ENCODE data around the gene TAS1R2.
"Not testable (repeated sequence)": the region's sequence is repeated elsewhere in the genome, so short reads cannot be mapped to it uniquely, and the experiment has no call there.

Gene TAS1R2

DNA sequence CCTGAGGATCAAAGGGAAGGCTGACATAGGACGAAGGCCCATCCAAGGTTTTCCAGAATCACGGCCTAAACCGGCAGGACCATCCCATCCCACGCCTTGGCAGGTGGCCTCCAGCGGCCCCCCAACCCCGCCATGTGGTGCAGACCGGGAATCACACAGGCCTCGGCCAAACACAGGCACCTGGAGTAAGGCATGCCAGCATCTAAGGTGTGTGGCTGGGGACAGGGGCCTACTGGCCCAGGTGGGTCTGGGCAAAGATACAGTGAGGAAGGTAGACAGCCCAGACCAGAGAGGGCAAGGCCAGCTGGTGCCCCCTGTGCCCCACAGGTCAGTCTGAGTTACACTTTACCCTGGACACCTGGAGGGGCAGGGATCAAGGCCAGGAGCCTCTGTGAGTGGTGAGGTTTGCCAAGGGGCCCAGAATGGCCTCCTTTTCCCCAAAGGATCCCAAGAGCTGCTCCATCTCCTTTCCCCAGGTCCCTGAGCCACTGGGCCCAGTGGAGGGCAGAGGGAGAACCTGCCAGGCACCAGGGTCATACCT lies 12.7 kb upstream of the TAS1R2 start:
- no peak for ATAC-seq

GRCh38 chr1:18871401-18872070 lies 12.1 kb upstream of the TAS1R2 start:
- ATAC-seq = no peak
- TF ChIP-seq RARB (CRISPR knock-in tag; IDR thresholded peaks at IDR 0.05) = no peak
- TF ChIP-seq ZC3H10 (CRISPR knock-in tag; IDR thresholded peaks at IDR 0.05) = no peak
- no peak for TF ChIP-seq ISL1 (CRISPR knock-in tag; IDR thresholded peaks at IDR 0.05)
- no peak for TF ChIP-seq ZFP30 (CRISPR knock-in tag; IDR thresholded peaks at IDR 0.05)
- no peak for TF ChIP-seq ZNF565 (CRISPR knock-in tag; conservative IDR thresholded peaks at IDR 0.05; ENCODE audit: low read depth)
- no peak for TF ChIP-seq GLIS3 (CRISPR knock-in tag; IDR thresholded peaks at IDR 0.05)
- no peak for TF ChIP-seq ZFP3 (CRISPR knock-in tag; IDR thresholded peaks at IDR 0.05)
- no peak for TF ChIP-seq CSRNP3 (CRISPR knock-in tag; IDR thresholded peaks at IDR 0.05)
- TF ChIP-seq PPARA (CRISPR knock-in tag; IDR thresholded peaks at IDR 0.05; ENCODE audit: borderline replicate concordance) = no peak
- no peak for TF ChIP-seq ESRRG (CRISPR knock-in tag; IDR thresholded peaks at IDR 0.05)
- TF ChIP-seq TOX (CRISPR knock-in tag; IDR thresholded peaks at IDR 0.05; ENCODE audit: borderline replicate concordance) = no peak
- TF ChIP-seq, protein P1, sequence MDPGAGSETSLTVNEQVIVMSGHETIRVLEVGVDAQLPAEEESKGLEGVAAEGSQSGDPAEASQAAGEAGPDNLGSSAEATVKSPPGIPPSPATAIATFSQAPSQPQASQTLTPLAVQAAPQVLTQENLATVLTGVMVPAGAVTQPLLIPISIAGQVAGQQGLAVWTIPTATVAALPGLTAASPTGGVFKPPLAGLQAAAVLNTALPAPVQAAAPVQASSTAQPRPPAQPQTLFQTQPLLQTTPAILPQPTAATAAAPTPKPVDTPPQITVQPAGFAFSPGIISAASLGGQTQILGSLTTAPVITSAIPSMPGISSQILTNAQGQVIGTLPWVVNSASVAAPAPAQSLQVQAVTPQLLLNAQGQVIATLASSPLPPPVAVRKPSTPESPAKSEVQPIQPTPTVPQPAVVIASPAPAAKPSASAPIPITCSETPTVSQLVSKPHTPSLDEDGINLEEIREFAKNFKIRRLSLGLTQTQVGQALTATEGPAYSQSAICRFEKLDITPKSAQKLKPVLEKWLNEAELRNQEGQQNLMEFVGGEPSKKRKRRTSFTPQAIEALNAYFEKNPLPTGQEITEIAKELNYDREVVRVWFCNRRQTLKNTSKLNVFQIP (CRISPR knock-in tag; IDR thresholded peaks at IDR 0.05; ENCODE audit: borderline replicate concordance, low read depth) = no peak
- no peak for TF ChIP-seq TCF4 (CRISPR knock-in tag; IDR thresholded peaks at IDR 0.05; ENCODE audit: borderline replicate concordance)
- no peak for TF ChIP-seq TSHZ2 (CRISPR knock-in tag; IDR thresholded peaks at IDR 0.05)

More for the DNA sequence above, 12.7 kb upstream of the TAS1R2 start:
- TF ChIP-seq ISL1 (CRISPR knock-in tag; IDR thresholded peaks at IDR 0.05) = no peak
- no peak for TF ChIP-seq ARNTL (CRISPR knock-in tag; IDR thresholded peaks at IDR 0.05; ENCODE audit: borderline replicate concordance, low read depth)
- TF ChIP-seq ZC3H10 (CRISPR knock-in tag; IDR thresholded peaks at IDR 0.05) = no peak
- TF ChIP-seq TCF4 (CRISPR knock-in tag; IDR thresholded peaks at IDR 0.05; ENCODE audit: borderline replicate concordance) = no peak
- TF ChIP-seq, protein P1 (CRISPR knock-in tag; IDR thresholded peaks at IDR 0.05; ENCODE audit: borderline replicate concordance, low read depth) = no peak
- no peak for TF ChIP-seq ZFP3 (CRISPR knock-in tag; IDR thresholded peaks at IDR 0.05)
- TF ChIP-seq TSHZ2 (CRISPR knock-in tag; IDR thresholded peaks at IDR 0.05) = no peak
- no peak for TF ChIP-seq ZFP30 (CRISPR knock-in tag; IDR thresholded peaks at IDR 0.05)
- no peak for TF ChIP-seq BACH2 (CRISPR knock-in tag; IDR thresholded peaks at IDR 0.05; ENCODE audit: borderline replicate concordance)
- no peak for TF ChIP-seq ZNF70 (CRISPR knock-in tag; IDR thresholded peaks at IDR 0.05)
- no peak for TF ChIP-seq TOX (CRISPR knock-in tag; IDR thresholded peaks at IDR 0.05; ENCODE audit: borderline replicate concordance)

DNA sequence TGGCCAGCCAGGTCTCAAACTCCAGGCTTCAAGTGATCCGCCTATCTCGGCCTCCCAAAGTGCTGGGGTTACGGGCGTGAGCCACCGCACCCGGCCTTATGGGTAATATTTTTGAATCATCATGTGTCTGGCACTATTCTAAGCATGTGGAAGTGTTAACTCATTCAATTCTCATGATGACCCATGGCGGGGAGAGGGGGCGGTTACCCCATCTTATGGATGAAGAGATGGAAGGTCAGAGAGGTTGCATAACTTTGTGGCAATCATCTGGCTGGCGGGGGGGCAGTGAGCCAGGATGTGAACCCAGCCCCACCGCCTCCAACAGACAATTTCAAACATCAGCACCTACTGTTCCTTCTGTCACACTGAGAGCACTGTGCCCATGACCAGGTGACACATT lies 11.5 kb upstream of the TAS1R2 start:
- TF ChIP-seq OSR1 (CRISPR knock-in tag; IDR thresholded peaks at IDR 0.05) (no peak), ESRRG (CRISPR knock-in tag; IDR thresholded peaks at IDR 0.05) (no peak), CREB5 (CRISPR knock-in tag; IDR thresholded peaks at IDR 0.05; ENCODE audit: low read depth) (no peak), ZFP3 (CRISPR knock-in tag; IDR thresholded peaks at IDR 0.05) (no peak)
- ATAC-seq = no peak

GRCh38 chr1:18870595-18870865 lies 11.1 kb upstream of the TAS1R2 start:
- ATAC-seq = not testable (repeated sequence)
